ENCODE data around the gene WWC1. TPM values are rescaled to one million over a fixed set of nuclear protein-coding genes. Genes with fewer than 3 reads are reported as not detected.

The WWC1 gene
- total RNA-seq, 2 experiments from 2014 or later = not detected

- Histone ChIP-seq H3K9me2 (ENCODE audit: insufficient read depth, low read length) (no peaks in the 10 kb centered on the region), H3K36me3 (ENCODE audit: insufficient read depth, low read length) (no peaks in the 10 kb centered on the region), H3K4me3 (ENCODE audit: low read depth, low read length, poor library complexity, severe bottlenecking) (no peak overlapping the region), H4K20me1 (ENCODE audit: insufficient read depth, low read length) (no peaks in the 10 kb centered on the region), H3K79me2 (ENCODE audit: insufficient read depth, low read depth, low read length) (no peaks in the 10 kb centered on the region), H3K27ac (ENCODE audit: low read depth, low read length, poor library complexity, severe bottlenecking) (no peak overlapping the region), H3K9me3 (ENCODE audit: low read length) (no peaks in the 10 kb centered on the region), H2AFZ (ENCODE audit: low read length) (no peak overlapping the region), H3K4me2 (ENCODE audit: low read length) (no peak overlapping the region), H3K4me1 (ENCODE audit: insufficient read depth, low read length, poor library complexity, severe bottlenecking) (no peaks in the 10 kb centered on the region)
- intact Hi-C loops (cut with micrococcal nuclease; ENCODE audit: unreplicated experiment) = no loop called here
- TF ChIP-seq EZH2phosphoT487 (IDR thresholded peaks at IDR 0.05; ENCODE audit: borderline replicate concordance, low read depth, low read length) (no peak), CTCF (conservative IDR thresholded peaks at IDR 0.05; ENCODE audit: low read length) (no peak)
- no peak for DNase-seq (ENCODE audit: low spot score)
- ChIA-PET CTCF (ENCODE audit: unreplicated experiment) (no interaction called here), POLR2A (no interaction called here)
- BruUV-seq (replicated peaks) = no TSS peak
Observed at GRCh38 chr5:168314735-168315411, 23.4 kb downstream of the WWC1 start.

GRCh38 chr5:168315416-168316138 lies 24.1 kb downstream of the WWC1 start:
- POLR2A ChIA-PET = no interaction called here
- H3K79me2 ChIP-seq (ENCODE audit: insufficient read depth, low read depth, low read length) = no peaks in the 10 kb centered on the region
- H3K4me3 ChIP-seq (ENCODE audit: low read depth, low read length, poor library complexity, severe bottlenecking) = no peak overlapping the region
- no peak overlapping the region for H3K4me2 ChIP-seq (ENCODE audit: low read length)
- H4K20me1 ChIP-seq (ENCODE audit: insufficient read depth, low read length) = no peaks in the 10 kb centered on the region
- no peak for DNase-seq (ENCODE audit: low spot score)
- H3K9me3 ChIP-seq (ENCODE audit: low read length) = no peaks in the 10 kb centered on the region
- TF ChIP-seq CTCF (conservative IDR thresholded peaks at IDR 0.05; ENCODE audit: low read length) (no peak), EZH2phosphoT487 (IDR thresholded peaks at IDR 0.05; ENCODE audit: borderline replicate concordance, low read depth, low read length) (no peak)
- H2AFZ ChIP-seq (ENCODE audit: low read length) = no peak overlapping the region
- H3K9me2 ChIP-seq (ENCODE audit: insufficient read depth, low read length) = no peaks in the 10 kb centered on the region
- CTCF ChIA-PET (ENCODE audit: unreplicated experiment) = no interaction called here
- no peak overlapping the region for H3K27ac ChIP-seq (ENCODE audit: low read depth, low read length, poor library complexity, severe bottlenecking)
- H3K36me3 ChIP-seq (ENCODE audit: insufficient read depth, low read length) = no peaks in the 10 kb centered on the region
- BruUV-seq (replicated peaks) = no TSS peak
- H3K4me1 ChIP-seq (ENCODE audit: insufficient read depth, low read length, poor library complexity, severe bottlenecking) = no peaks in the 10 kb centered on the region
- intact Hi-C loops (cut with micrococcal nuclease; ENCODE audit: unreplicated experiment) = no loop called here

- TF ChIP-seq CTCF (conservative IDR thresholded peaks at IDR 0.05; ENCODE audit: low read length) = no peak
- no peak for TF ChIP-seq EZH2phosphoT487 (IDR thresholded peaks at IDR 0.05; ENCODE audit: borderline replicate concordance, low read depth, low read length)
- no peaks in the 10 kb centered on the region for H4K20me1 ChIP-seq (ENCODE audit: insufficient read depth, low read length)
- no peaks in the 10 kb centered on the region for H3K9me2 ChIP-seq (ENCODE audit: insufficient read depth, low read length)
- intact Hi-C loops (cut with micrococcal nuclease; ENCODE audit: unreplicated experiment) = no loop called here
- no peak overlapping the region for H3K27ac ChIP-seq (ENCODE audit: low read depth, low read length, poor library complexity, severe bottlenecking)
- no peaks in the 10 kb centered on the region for H3K4me1 ChIP-seq (ENCODE audit: insufficient read depth, low read length, poor library complexity, severe bottlenecking)
- no TSS peak for BruUV-seq (replicated peaks)
- H3K4me2 ChIP-seq (ENCODE audit: low read length) = no peak overlapping the region
- H3K79me2 ChIP-seq (ENCODE audit: insufficient read depth, low read depth, low read length) = no peaks in the 10 kb centered on the region
- H3K9me3 ChIP-seq (ENCODE audit: low read length) = no peaks in the 10 kb centered on the region
- H3K4me3 ChIP-seq (ENCODE audit: low read depth, low read length, poor library complexity, severe bottlenecking) = no peak overlapping the region
- CTCF ChIA-PET (ENCODE audit: unreplicated experiment) = no interaction called here
- POLR2A ChIA-PET = no interaction called here
- no peak overlapping the region for H2AFZ ChIP-seq (ENCODE audit: low read length)
- no peak for DNase-seq (ENCODE audit: low spot score)
- no peaks in the 10 kb centered on the region for H3K36me3 ChIP-seq (ENCODE audit: insufficient read depth, low read length)
Observed at GRCh38 chr5:168316139-168316578, 24.7 kb downstream of the WWC1 start.
